ENCODE measurements around the gene OR10V1. TPM values are rescaled to one million over a fixed set of nuclear protein-coding genes. Genes with fewer than 3 reads are reported as not detected.

The OR10V1 gene, protein sequence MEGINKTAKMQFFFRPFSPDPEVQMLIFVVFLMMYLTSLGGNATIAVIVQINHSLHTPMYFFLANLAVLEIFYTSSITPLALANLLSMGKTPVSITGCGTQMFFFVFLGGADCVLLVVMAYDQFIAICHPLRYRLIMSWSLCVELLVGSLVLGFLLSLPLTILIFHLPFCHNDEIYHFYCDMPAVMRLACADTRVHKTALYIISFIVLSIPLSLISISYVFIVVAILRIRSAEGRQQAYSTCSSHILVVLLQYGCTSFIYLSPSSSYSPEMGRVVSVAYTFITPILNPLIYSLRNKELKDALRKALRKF
- not detected for total RNA-seq
- long read RNA-seq, result 0 reads

- DNase-seq, result no peak
- intact Hi-C loops (cut with DNase I), result no loop called here
These were observed at the start of gene OR10V1 for GRCh38 chr11:59713745-59714144. TSS of gene OR10V1 (minus strand) at chr11:59713845. CDS start at chr11:59713845, 0 bp downstream.

GRCh38 chr11:59761993-59762392 is 48.3 kb upstream of the OR10V1 start:
- intact Hi-C loops (cut with DNase I), result no loop called here
- peak; percentile 62 to 64 for ATAC-seq
- DNase-seq, result no peak

More at GRCh38 chr11:59713745-59714144, at the start of gene OR10V1:
- no peak for ATAC-seq

DNA sequence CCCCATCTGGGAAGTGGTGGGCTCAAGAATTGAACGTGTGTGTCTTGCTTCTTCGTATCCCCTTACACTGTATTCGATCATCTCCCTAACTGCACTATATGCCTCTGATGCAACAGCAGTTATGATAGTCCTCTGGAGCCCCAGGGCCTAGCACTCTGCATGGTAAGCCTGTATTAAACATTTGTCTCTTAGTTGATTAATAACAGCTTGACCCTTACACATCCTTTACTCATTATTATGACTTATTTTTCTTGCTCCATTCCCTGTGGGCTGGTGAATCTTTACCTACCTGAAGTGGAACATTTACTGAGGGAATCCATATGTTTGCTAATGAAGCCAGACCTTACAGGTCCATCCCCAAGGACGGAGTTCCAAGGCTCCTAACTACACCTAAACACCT is 47.1 kb upstream of the OR10V1 start:
- intact Hi-C loops (cut with DNase I), result no loop called here
- no peak for ATAC-seq
- DNase-seq, result no peak

- no peak for ATAC-seq
- intact Hi-C loops (cut with DNase I), result no loop called here
- no peak for DNase-seq
These were observed 46.3 kb upstream of the OR10V1 start for GRCh38 chr11:59759900-59760299.

GRCh38 chr11:59758401-59759037 is 44.9 kb upstream of the OR10V1 start:
- DNase-seq (no peak), ATAC-seq (no peak)
- intact Hi-C loops (cut with DNase I), result no loop called here

GRCh38 chr11:59756845-59757244 is 43.2 kb upstream of the OR10V1 start:
- ATAC-seq (no peak), DNase-seq (no peak)
- intact Hi-C loops (cut with DNase I), result no loop called here

DNA sequence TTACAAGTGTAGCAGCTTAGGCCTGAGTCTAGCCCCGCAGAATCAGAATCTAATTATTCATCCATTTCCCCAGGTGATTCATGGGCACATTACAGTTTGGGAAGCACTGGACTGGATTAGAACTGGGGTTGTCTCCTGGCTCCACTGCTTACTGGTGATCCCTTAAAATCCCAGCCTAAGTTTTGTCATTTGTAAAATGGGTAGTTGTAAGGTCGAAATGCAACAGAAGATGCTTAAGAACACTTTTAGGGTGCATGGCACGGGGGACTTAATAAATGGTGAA is 42.9 kb upstream of the OR10V1 start:
- intact Hi-C loops (cut with DNase I), result no loop called here

GRCh38 chr11:59755701-59756557 is 42.3 kb upstream of the OR10V1 start:
- ATAC-seq, result peak; percentile 77 to 90
- DNase-seq, result peak; percentile 83
- intact Hi-C loops (cut with DNase I), result loop anchor here (2.0 kb wide), 2 partner anchors 47 to 55 kb away; partner anchors contain the start of gene MRPL16 (in 1 of the 2)

More for the DNA sequence above, 42.9 kb upstream of the OR10V1 start:
- DNase-seq, result no peak
- no peak for ATAC-seq

GRCh38 chr11:59754859-59755700 is 41.4 kb upstream of the OR10V1 start, which contains the start of gene STX3:
TSS of gene STX3 (plus strand) at chr11:59755376. CDS start at chr11:59755606, 230 bp downstream.
- peak; percentile 92 to 95 for ATAC-seq
- intact Hi-C loops (cut with DNase I), result loop anchor here (1.0 to 2.0 kb wide), 3 partner anchors 47 to 56 kb away; partner anchors contain the start of gene MRPL16 (in 1 of the 2)
- DNase-seq, result peak; percentile 82

DNA sequence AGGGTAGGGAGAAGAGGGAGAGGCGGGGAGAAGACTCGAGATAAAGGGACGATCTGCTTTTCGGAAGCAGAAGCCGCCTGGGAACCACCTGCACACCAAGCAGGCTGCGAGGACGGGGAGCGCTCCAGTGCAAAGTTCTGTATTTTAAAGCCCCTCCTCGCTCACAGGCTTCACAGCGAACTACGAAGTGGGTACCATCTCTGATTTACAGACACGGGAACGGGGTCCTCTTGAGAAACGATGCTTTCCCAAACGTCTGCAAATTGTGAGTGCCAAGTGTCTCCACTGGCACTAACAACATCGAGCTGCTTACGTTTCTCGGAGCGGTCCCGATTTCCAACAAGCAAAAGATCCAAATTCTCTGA is 40.8 kb upstream of the OR10V1 start:
- no peak for DNase-seq
- intact Hi-C loops (cut with DNase I), result loop anchor here (1.0 to 2.0 kb wide), 3 partner anchors 48 to 56 kb away; partner anchors contain the start of gene MRPL16 (in 1 of the 2)
- ATAC-seq, result no peak

- intact Hi-C loops (cut with DNase I), result loop anchor here (1.0 to 2.0 kb wide), 3 partner anchors 48 to 57 kb away; partner anchors contain the start of gene MRPL16 (in 1 of the 2)
- ATAC-seq (peak; percentile 69 to 70), DNase-seq (peak; percentile 90)
These were observed 40.2 kb upstream of the OR10V1 start for GRCh38 chr11:59753650-59754493.

- DNase-seq (no peak), ATAC-seq (no peak)
- intact Hi-C loops (cut with DNase I), result no loop called here
These were observed 32.5 kb upstream of the OR10V1 start for GRCh38 chr11:59746111-59746510.

DNA sequence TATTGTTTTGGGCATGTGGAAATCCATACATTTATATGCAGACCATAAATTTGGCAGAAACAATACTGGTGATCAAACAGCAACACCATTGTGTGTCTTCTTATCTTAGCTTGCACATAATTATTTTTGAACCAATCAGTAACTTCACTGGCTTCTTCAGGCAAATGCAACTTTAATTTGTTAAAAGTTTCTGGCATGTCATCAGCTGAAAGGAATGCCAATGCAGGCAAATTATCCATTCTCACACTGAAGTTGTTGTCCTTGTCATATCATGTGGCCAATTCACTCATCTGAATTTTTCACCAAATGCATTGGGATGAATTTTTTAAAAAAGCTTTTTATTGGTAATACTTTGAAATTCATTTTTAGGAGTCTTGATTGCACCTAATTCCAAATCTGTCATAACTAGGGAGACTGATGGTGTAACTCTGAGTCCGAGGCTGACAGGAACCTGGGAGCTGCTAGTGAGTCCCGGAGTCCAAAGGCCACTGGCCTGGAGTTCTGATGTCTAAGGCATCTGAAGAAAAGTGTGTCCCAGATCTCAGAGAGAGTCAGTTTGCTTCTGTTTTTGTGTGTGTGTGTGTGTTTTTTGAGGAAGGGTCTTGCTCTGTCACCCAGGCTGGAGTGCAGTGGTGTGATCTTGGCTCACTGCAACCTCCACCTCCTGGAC is 17.4 kb upstream of the OR10V1 start:
- DNase-seq (no peak), ATAC-seq (no peak)
- intact Hi-C loops (cut with DNase I), result no loop called here

DNA sequence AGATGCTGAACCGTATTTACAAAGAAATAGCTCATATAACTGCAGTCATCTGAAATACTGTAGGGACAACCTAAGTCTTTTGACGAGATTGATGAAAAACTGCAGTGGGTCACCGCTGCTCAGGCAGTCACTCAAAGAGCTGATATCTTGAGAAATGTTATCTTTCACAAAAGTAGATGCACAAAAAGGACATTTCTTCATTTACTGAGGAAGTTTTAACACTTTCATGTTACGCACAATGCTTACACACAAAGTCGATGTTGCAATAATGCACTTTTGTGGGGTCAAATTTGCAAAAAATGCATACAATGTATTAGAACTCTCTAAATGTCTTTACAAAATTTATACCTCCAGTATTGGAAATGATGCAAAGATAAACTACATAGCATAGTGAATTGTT is 16.2 kb upstream of the OR10V1 start:
- no peak for DNase-seq
- intact Hi-C loops (cut with DNase I), result no loop called here

DNA sequence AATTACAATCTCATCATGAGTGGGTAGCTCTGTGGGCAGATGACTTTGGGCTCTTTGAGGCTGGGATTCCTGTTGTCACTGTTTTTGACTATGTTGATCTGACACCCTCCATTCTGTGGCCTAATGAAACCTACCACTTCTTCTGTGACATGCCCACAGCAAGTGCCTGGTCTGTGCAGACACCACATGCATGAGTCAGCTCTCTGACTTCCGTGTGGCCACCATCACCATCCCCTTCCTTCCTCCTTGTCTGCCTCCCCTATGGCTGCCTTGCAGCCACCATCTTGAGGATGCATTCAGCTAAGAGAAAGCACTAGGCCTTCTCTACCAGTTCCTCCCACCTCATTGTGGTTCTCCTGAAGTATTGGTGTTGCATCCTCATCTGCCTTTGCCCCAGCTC is 15.3 kb upstream of the OR10V1 start:
- DNase-seq (no peak), ATAC-seq (peak in 1 of 2 donors; percentile 29)
- intact Hi-C loops (cut with DNase I), result no loop called here

More for the DNA sequence above, 16.2 kb upstream of the OR10V1 start:
- no peak for ATAC-seq

GRCh38 chr11:59728154-59728553 is 14.5 kb upstream of the OR10V1 start:
- no peak for ATAC-seq
- intact Hi-C loops (cut with DNase I), result no loop called here
- DNase-seq, result no peak

GRCh38 chr11:59727426-59727825 is 13.8 kb upstream of the OR10V1 start:
- intact Hi-C loops (cut with DNase I), result no loop called here
- no peak for ATAC-seq
- no peak for DNase-seq
